Neuronal stem cell (in vitro differentiated cells): Measurements from ENCODE around the gene NLRC3.
"Not testable (repeated sequence)": the region's sequence is repeated elsewhere in the genome, so short reads cannot be mapped to it uniquely, and the experiment has no call there.

Source experiments
- DNase-seq: peaks from one replicate; pipeline ENCODE4 v3.0.0-alpha.2; 2013; ENCODE audit warnings: low spot score
- H2AFZ ChIP-seq: one replicate; pipeline ENCODE4 v1.6.1; 2013; ENCODE audit warnings: mild to moderate bottlenecking, low read length, inconsistent platforms
- H2AK5ac ChIP-seq: 2 replicates; pipeline ENCODE4 v1.6.1; 2013; ENCODE audit warnings: low read depth, mild to moderate bottlenecking, inconsistent platforms, low read length, moderate library complexity, mixed read lengths
- H2BK120ac ChIP-seq: 2 replicates; pipeline ENCODE4 v1.6.1; 2013; ENCODE audit warnings: low read depth, mild to moderate bottlenecking, inconsistent platforms, low read length, moderate library complexity, mixed read lengths
- H2BK12ac ChIP-seq: one replicate; pipeline ENCODE4 v1.6.1; 2013; ENCODE audit warnings: low read length, inconsistent platforms
- H2BK15ac ChIP-seq: 2 replicates; pipeline ENCODE4 v1.6.1; 2013; ENCODE audit warnings: mild to moderate bottlenecking, low read length, inconsistent platforms, mixed read lengths
- H2BK5ac ChIP-seq: one replicate; pipeline ENCODE4 v1.6.1; 2013; ENCODE audit warnings: inconsistent platforms, mild to moderate bottlenecking, low read length, moderate library complexity
- H3K14ac ChIP-seq: one replicate; pipeline ENCODE4 v1.6.1; 2013; ENCODE audit warnings: low read length, inconsistent platforms
- H3K18ac ChIP-seq: 2 replicates; pipeline ENCODE4 v1.6.1; 2013; ENCODE audit warnings: low read length, inconsistent platforms
- H3K23ac ChIP-seq: 2 replicates; pipeline ENCODE4 v1.6.1; 2013; ENCODE audit warnings: low read depth, mild to moderate bottlenecking, mixed read lengths, low read length, inconsistent platforms; ENCODE audit not compliant: poor library complexity
- H3K27ac ChIP-seq: replicated peaks from 3 replicates; pipeline ENCODE4 v1.5.1; 2013; ENCODE audit warnings: low read length, inconsistent platforms
- H3K27me3 ChIP-seq, 3 experiments: 2 replicates each; pipeline ENCODE4 v1.6.1; 2013; ENCODE audit warnings: low read length in 3 of 3, mild to moderate bottlenecking in 2 of 3, inconsistent platforms in 1 of 3, low read depth in 1 of 3, mixed read lengths in 1 of 3, moderate library complexity in 1 of 3; ENCODE audit not compliant: control insufficient read depth in 3 of 3, insufficient read depth in 3 of 3
- H3K36me3 ChIP-seq, 2 donors: replicated peaks in 1 of 2; 2 replicates each; pipeline ENCODE4 v1.6.1; 2013; ENCODE audit warnings: low read length in 2 of 2; ENCODE audit not compliant: control insufficient read depth in 2 of 2, insufficient read depth in 2 of 2
- H3K4ac ChIP-seq: 2 replicates; pipeline ENCODE4 v1.6.1; 2013; ENCODE audit warnings: inconsistent platforms, mild to moderate bottlenecking, low read length, moderate library complexity
- H3K4me1 ChIP-seq, 2 donors: 1 replicate in 1 of 2; 2 replicates in 1 of 2; pipeline ENCODE4 v1.6.1; 2013; ENCODE audit warnings: low read length in 2 of 2, low read depth in 1 of 2; ENCODE audit not compliant: control insufficient read depth in 2 of 2, insufficient read depth in 1 of 2
- H3K4me2 ChIP-seq: one replicate; pipeline ENCODE4 v1.6.1; 2013; ENCODE audit warnings: mild to moderate bottlenecking, low read length, inconsistent platforms; ENCODE audit not compliant: insufficient read depth, poor library complexity, severe bottlenecking
- H3K4me3 ChIP-seq, 2 donors: 2 replicates each; pipeline ENCODE4 v1.5.1; 2013; ENCODE audit warnings: low read length in 2 of 2, mild to moderate bottlenecking in 2 of 2, inconsistent platforms in 1 of 2, moderate library complexity in 1 of 2
- H3K79me1 ChIP-seq: one replicate; pipeline ENCODE4 v1.6.1; 2013; ENCODE audit warnings: low read depth, mild to moderate bottlenecking, inconsistent platforms, low read length, moderate library complexity
- H3K9ac ChIP-seq: one replicate; pipeline ENCODE4 v1.6.1; 2013; ENCODE audit warnings: mild to moderate bottlenecking, low read depth, low read length, inconsistent platforms; ENCODE audit not compliant: poor library complexity
- H3K9me3 ChIP-seq, 2 donors: replicated peaks in 1 of 2; 2 replicates each; pipeline versions ENCODE3 to v1.6.1; 2013; ENCODE audit warnings: low read length in 2 of 2, mild to moderate bottlenecking in 2 of 2, inconsistent platforms in 1 of 2, low read depth in 1 of 2, mixed read lengths in 1 of 2, moderate library complexity in 1 of 2; ENCODE audit not compliant: control insufficient read depth in 2 of 2, insufficient read depth in 1 of 2
- H4K8ac ChIP-seq: one replicate; pipeline ENCODE4 v1.6.1; 2013; ENCODE audit warnings: low read depth, mild to moderate bottlenecking, inconsistent platforms, low read length, moderate library complexity
- H4K91ac ChIP-seq: one replicate; pipeline ENCODE4 v1.6.1; 2013; ENCODE audit warnings: low read length, low read depth, mild to moderate bottlenecking, inconsistent platforms; ENCODE audit not compliant: poor library complexity
- WGBS, 2 donors: extraction: QIAGEN DNeasy Blood & Tissue Kit; methylation state at CpG; one replicate each; pipeline ENCODE4 v1.1.7; 2013; ENCODE audit warnings: missing lambda C conversion rate in 2 of 2, mixed read lengths in 1 of 2; ENCODE audit not compliant: insufficient read length in 2 of 2, insufficient replicate concordance in 1 of 2; ENCODE audit errors: extremely low coverage in 2 of 2; 5-methylcytosine and 5-hydroxymethylcytosine counted together

Gene NLRC3

GRCh38 chr16:3610698-3611145 lies 33.5 kb upstream of the NLRC3 start:
- no peaks in the 10 kb centered on the region for H3K27me3 ChIP-seq
- H2BK15ac ChIP-seq, result no peak overlapping the region
- DNase-seq, result peak; percentile 33
- peaks cover 6% of the 10 kb centered on the region for H3K79me1 ChIP-seq
- peak overlapping the region; percentile 70 for H3K4me2 ChIP-seq
- H2BK120ac ChIP-seq, result no peak overlapping the region
- no peak overlapping the region for H2BK12ac ChIP-seq
- H3K14ac ChIP-seq, result peak overlapping the region; percentile 84
- no peak overlapping the region for H3K18ac ChIP-seq
- no CpG with 5 or more reads among the region's 10 CpGs for WGBS, 2 donors
- H3K23ac ChIP-seq, result no peak overlapping the region
- H2AFZ ChIP-seq, result peak overlapping the region; percentile 99
- no peak overlapping the region for H3K27ac ChIP-seq
- no peak overlapping the region for H4K91ac ChIP-seq
- H3K4me3 ChIP-seq, result peak overlapping the region; percentile 69 to 90
- peak overlapping the region; percentile 90 for H2BK5ac ChIP-seq
- no peaks in the 10 kb centered on the region for H3K9me3 ChIP-seq
- H3K9ac ChIP-seq, result peak overlapping the region; percentile 92
- no peak overlapping the region for H2AK5ac ChIP-seq
- no peak overlapping the region for H3K4ac ChIP-seq
- peaks cover 6 to 45% of the 10 kb centered on the region in 2 donors for H3K36me3 ChIP-seq
- peaks cover 5 to 8% of the 10 kb centered on the region in 2 donors for H3K4me1 ChIP-seq
- H4K8ac ChIP-seq, result no peak overlapping the region

GRCh38 chr16:3609895-3610697 lies 32.9 kb upstream of the NLRC3 start:
- no peak overlapping the region for H4K91ac ChIP-seq
- H3K27me3 ChIP-seq, result no peaks in the 10 kb centered on the region
- no peak overlapping the region for H2BK5ac ChIP-seq
- H2AK5ac ChIP-seq, result no peak overlapping the region
- H2BK12ac ChIP-seq, result no peak overlapping the region
- no peaks in the 10 kb centered on the region for H3K9me3 ChIP-seq
- H2BK15ac ChIP-seq, result no peak overlapping the region
- no peak overlapping the region for H3K27ac ChIP-seq
- no peak overlapping the region for H3K18ac ChIP-seq
- no peak overlapping the region for H4K8ac ChIP-seq
- H2BK120ac ChIP-seq, result no peak overlapping the region
- H3K36me3 ChIP-seq, result peaks cover 4 to 39% of the 10 kb centered on the region in 2 donors
- no peak overlapping the region for H3K4ac ChIP-seq
- H3K4me2 ChIP-seq, result peak overlapping the region; percentile 70
- DNase-seq, result no peak
- H3K23ac ChIP-seq, result no peak overlapping the region
- H3K4me1 ChIP-seq, result peaks cover 5 to 6% of the 10 kb centered on the region in 2 donors
- no peak overlapping the region for H3K14ac ChIP-seq
- no CpG with 5 or more reads among the region's 14 CpGs for WGBS, 2 donors
- no peak overlapping the region for H3K9ac ChIP-seq
- H3K4me3 ChIP-seq, result peak overlapping the region in 1 of 2 donors; percentile 69
- peaks cover 6% of the 10 kb centered on the region for H3K79me1 ChIP-seq
- no peak overlapping the region for H2AFZ ChIP-seq

- H2BK15ac ChIP-seq, H3K9ac ChIP-seq, H4K8ac ChIP-seq, H3K14ac ChIP-seq, H2AFZ ChIP-seq, H3K4me1 ChIP-seq, H4K91ac ChIP-seq, H3K4me2 ChIP-seq, H2BK5ac ChIP-seq, H3K4ac ChIP-seq, H3K4me3 ChIP-seq, H3K23ac ChIP-seq, H3K79me1 ChIP-seq, H3K27me3 ChIP-seq, H2BK12ac ChIP-seq, H2BK120ac ChIP-seq, H3K18ac ChIP-seq, H2AK5ac ChIP-seq, DNase-seq, H3K9me3 ChIP-seq, H3K27ac ChIP-seq: not testable (repeated sequence)
- no CpG with 5 or more reads among the region's 13 CpGs for WGBS, 2 donors
- peaks cover 2 to 36% of the 10 kb centered on the region in 2 donors for H3K36me3 ChIP-seq
These were observed 31.8 kb upstream of the NLRC3 start for GRCh38 chr16:3608976-3609375.

GRCh38 chr16:3608069-3608468 lies 30.9 kb upstream of the NLRC3 start:
- Histone ChIP-seq H3K79me1 (peaks cover 6% of the 10 kb centered on the region), H3K4me3 (no peak overlapping the region), H3K9ac (no peak overlapping the region), H2BK15ac (no peak overlapping the region), H3K18ac (no peak overlapping the region), H3K14ac (no peak overlapping the region), H4K8ac (no peak overlapping the region), H3K4me2 (no peak overlapping the region), H3K4ac (no peak overlapping the region), H4K91ac (no peak overlapping the region), H3K9me3 (no peaks in the 10 kb centered on the region), H2AK5ac (no peak overlapping the region), H2AFZ (no peak overlapping the region), H3K36me3 (peaks cover 5 to 45% of the 10 kb centered on the region in 2 donors), H3K23ac (no peak overlapping the region), H2BK12ac (no peak overlapping the region), H3K27ac (no peak overlapping the region), H2BK5ac (no peak overlapping the region), H3K27me3 (no peaks in the 10 kb centered on the region), H2BK120ac (no peak overlapping the region), H3K4me1 (peaks cover 5 to 6% of the 10 kb centered on the region in 2 donors)
- DNase-seq, result no peak
- WGBS, 2 donors, result no CpG with 5 or more reads among the region's 5 CpGs
